Measurements from ENCODE around the gene MARVELD1. TPM values are rescaled to one million over a fixed set of nuclear protein-coding genes. Genes with fewer than 3 reads are reported as not detected.
A peak's percentile ranks its signal among the peaks of the same experiment; 100 is the strongest.

The MARVELD1 gene
- total and polyA plus RNA-seq, 2 of the 4 experiments (the other 2 are of a cell fraction), result 12.0 to 68.1 TPM

DNA sequence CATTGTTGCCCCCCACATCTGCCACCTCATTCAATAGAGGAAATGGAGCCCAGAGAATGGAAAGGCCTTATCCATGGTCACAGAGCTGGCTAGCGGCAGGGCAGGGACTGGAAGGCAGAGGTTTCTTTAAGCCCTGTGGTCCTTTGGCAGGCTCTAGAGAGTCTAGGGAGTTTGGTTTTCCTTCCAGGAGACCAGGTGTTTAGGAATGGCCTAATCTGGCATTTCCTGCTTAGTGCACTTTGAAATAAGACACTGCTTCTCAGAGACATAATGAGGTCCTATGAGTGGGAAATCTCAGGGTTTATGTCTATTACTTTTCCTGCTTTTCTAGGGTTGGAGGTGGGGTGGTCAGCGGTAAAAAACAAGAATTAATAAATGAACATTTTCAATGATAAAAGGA, 6.1 kb downstream of the MARVELD1 start:
- in situ Hi-C loops (cut with MboI; ENCODE audit: low sequenced_read_pairs) (no loop called here), dilution Hi-C loops (cut with HindIII; ENCODE audit: low sequenced_read_pairs, unreplicated experiment) (no loop called here), intact Hi-C loops (cut with micrococcal nuclease) (no loop called here)
- H2BK15ac ChIP-seq (ENCODE audit: low read depth, low read length), result no peak overlapping the region
- peak overlapping the region; percentile 23 for H2AK9ac ChIP-seq (replicated peaks; ENCODE audit: low read depth, low read length, poor library complexity)
- no peak overlapping the region for H4K91ac ChIP-seq (ENCODE audit: insufficient read depth, low read depth, low read length)
- ChIA-PET POLR2A (ENCODE audit: unreplicated experiment) (no interaction called here), CTCF (no interaction called here)
- H3K18ac ChIP-seq (ENCODE audit: low read depth, low read length), result no peak overlapping the region
- no peak overlapping the region for H3K23ac ChIP-seq (ENCODE audit: low read depth, low read length)
- DNase-seq, result no peak
- ATAC-seq (ENCODE audit: low read depth), result no peak
- no peak overlapping the region for H3K4me2 ChIP-seq (ENCODE audit: low read depth, low read length)
- H3K9me3 ChIP-seq (ENCODE audit: control insufficient read depth, insufficient read depth, low read length), result no peaks in the 10 kb centered on the region
- H3K79me1 ChIP-seq (ENCODE audit: low read depth in 1 of 2, low read length in 2 of 2), result peaks cover 36 to 58% of the 10 kb centered on the region in 2 experiments
- H2AK5ac ChIP-seq (ENCODE audit: low read depth, low read length), result no peak overlapping the region
- H3K4ac ChIP-seq (ENCODE audit: low read depth, low read length), result no peak overlapping the region
- TF ChIP-seq POLR2A (IDR thresholded peaks at IDR 0.05; ENCODE audit: low read depth, low read length) (no peak), RCOR1 (IDR thresholded peaks at IDR 0.05; ENCODE audit: insufficient replicate concordance, low read length) (no peak), FOS (IDR thresholded peaks at IDR 0.05; ENCODE audit: low read depth, low read length) (no peak), CHD1 (IDR thresholded peaks at IDR 0.05; ENCODE audit: low read depth, low read length) (no peak), RFX5 (IDR thresholded peaks at IDR 0.05; ENCODE audit: low read depth, low read length) (no peak), MAFK (IDR thresholded peaks at IDR 0.05; ENCODE audit: low read depth, low read length) (no peak), MXI1 (IDR thresholded peaks at IDR 0.05; ENCODE audit: borderline replicate concordance, low read depth, low read length) (no peak), RAD21 (IDR thresholded peaks at IDR 0.05; ENCODE audit: low read length) (no peak), CEBPB (IDR thresholded peaks at IDR 0.05; ENCODE audit: low read depth, low read length) (no peak), MAZ (IDR thresholded peaks at IDR 0.05; ENCODE audit: borderline replicate concordance, low read depth, low read length) (no peak), NFE2L2 (IDR thresholded peaks at IDR 0.05; ENCODE audit: low read depth, low read length) (no peak), BHLHE40 (IDR thresholded peaks at IDR 0.05; ENCODE audit: low read depth, low read length) (no peak), SMC3 (IDR thresholded peaks at IDR 0.05; ENCODE audit: low read depth, low read length) (no peak)
- TF ChIP-seq, protein P1, sequence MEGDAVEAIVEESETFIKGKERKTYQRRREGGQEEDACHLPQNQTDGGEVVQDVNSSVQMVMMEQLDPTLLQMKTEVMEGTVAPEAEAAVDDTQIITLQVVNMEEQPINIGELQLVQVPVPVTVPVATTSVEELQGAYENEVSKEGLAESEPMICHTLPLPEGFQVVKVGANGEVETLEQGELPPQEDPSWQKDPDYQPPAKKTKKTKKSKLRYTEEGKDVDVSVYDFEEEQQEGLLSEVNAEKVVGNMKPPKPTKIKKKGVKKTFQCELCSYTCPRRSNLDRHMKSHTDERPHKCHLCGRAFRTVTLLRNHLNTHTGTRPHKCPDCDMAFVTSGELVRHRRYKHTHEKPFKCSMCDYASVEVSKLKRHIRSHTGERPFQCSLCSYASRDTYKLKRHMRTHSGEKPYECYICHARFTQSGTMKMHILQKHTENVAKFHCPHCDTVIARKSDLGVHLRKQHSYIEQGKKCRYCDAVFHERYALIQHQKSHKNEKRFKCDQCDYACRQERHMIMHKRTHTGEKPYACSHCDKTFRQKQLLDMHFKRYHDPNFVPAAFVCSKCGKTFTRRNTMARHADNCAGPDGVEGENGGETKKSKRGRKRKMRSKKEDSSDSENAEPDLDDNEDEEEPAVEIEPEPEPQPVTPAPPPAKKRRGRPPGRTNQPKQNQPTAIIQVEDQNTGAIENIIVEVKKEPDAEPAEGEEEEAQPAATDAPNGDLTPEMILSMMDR (conservative IDR thresholded peaks at IDR 0.05; ENCODE audit: low read depth, low read length), result no peak
- TF ChIP-seq, protein P2, sequence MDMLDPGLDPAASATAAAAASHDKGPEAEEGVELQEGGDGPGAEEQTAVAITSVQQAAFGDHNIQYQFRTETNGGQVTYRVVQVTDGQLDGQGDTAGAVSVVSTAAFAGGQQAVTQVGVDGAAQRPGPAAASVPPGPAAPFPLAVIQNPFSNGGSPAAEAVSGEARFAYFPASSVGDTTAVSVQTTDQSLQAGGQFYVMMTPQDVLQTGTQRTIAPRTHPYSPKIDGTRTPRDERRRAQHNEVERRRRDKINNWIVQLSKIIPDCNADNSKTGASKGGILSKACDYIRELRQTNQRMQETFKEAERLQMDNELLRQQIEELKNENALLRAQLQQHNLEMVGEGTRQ (IDR thresholded peaks at IDR 0.05; ENCODE audit: low read depth, low read length), result no peak
- TF ChIP-seq, protein P3, sequence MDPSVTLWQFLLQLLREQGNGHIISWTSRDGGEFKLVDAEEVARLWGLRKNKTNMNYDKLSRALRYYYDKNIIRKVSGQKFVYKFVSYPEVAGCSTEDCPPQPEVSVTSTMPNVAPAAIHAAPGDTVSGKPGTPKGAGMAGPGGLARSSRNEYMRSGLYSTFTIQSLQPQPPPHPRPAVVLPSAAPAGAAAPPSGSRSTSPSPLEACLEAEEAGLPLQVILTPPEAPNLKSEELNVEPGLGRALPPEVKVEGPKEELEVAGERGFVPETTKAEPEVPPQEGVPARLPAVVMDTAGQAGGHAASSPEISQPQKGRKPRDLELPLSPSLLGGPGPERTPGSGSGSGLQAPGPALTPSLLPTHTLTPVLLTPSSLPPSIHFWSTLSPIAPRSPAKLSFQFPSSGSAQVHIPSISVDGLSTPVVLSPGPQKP (IDR thresholded peaks at IDR 0.05; ENCODE audit: borderline replicate concordance, low read depth, low read length), result no peak
- H4K5ac ChIP-seq (ENCODE audit: low read depth, low read length), result no peak overlapping the region
- no peaks in the 10 kb centered on the region for H3K27me3 ChIP-seq (ENCODE audit: control insufficient read depth, insufficient read depth, low read length)
- peaks cover 20% of the 10 kb centered on the region for H3K9me1 ChIP-seq (ENCODE audit: insufficient read depth, low read length)
- no peak overlapping the region for H3K4me3 ChIP-seq (ENCODE audit: insufficient read depth, low read depth, low read length)
- H2AFZ ChIP-seq (replicated peaks; ENCODE audit: low read length, poor library complexity), result no peak overlapping the region
- H3K9ac ChIP-seq (ENCODE audit: low read depth, low read length), result no peak overlapping the region
- BruUV-seq (replicated peaks), result no TSS peak
- H2BK120ac ChIP-seq (ENCODE audit: low read depth, low read length), result no peak overlapping the region
- no CpG with 5 or more reads among the region's 2 CpGs for WGBS, 2 experiments (ENCODE audit: extremely low coverage in 2 of 2, insufficient read length in 1 of 2)
- H3K56ac ChIP-seq (ENCODE audit: extremely low read depth, insufficient read depth, low read length), result no peak overlapping the region
- no peak overlapping the region for H4K8ac ChIP-seq (ENCODE audit: low read depth in 2 of 2, low read length in 2 of 2)
- H3K36me3 ChIP-seq (ENCODE audit: control insufficient read depth, insufficient read depth, low read length), result peaks cover 31% of the 10 kb centered on the region
- peaks cover 43% of the 10 kb centered on the region for H4K20me1 ChIP-seq (ENCODE audit: insufficient read depth, low read length)
- no peak overlapping the region for H3K14ac ChIP-seq (replicated peaks; ENCODE audit: low read depth, low read length)
- H2BK20ac ChIP-seq (ENCODE audit: low read depth, low read length), result no peak overlapping the region
- no peak overlapping the region for H2BK5ac ChIP-seq (ENCODE audit: low read depth, low read length, poor library complexity, severe bottlenecking)
- H3K4me1 ChIP-seq (ENCODE audit: control insufficient read depth, insufficient read depth, low read length), result peaks cover 24% of the 10 kb centered on the region
- no peak overlapping the region for H3K27ac ChIP-seq (ENCODE audit: insufficient read depth, low read length)

All from IMR-90 (cell line).